ENCODE measurements around the gene TBX18.

TBX18 gene

GRCh38 chr6:84667252-84668213 lies 96.9 kb downstream of the TBX18 start:
- no peak for DNase-seq

GRCh38 chr6:84665401-84665800 lies 99.0 kb downstream of the TBX18 start:
- no peak for DNase-seq

GRCh38 chr6:84663866-84664265 lies 100.5 kb downstream of the TBX18 start:
- DNase-seq, result no peak

GRCh38 chr6:84657486-84657885 lies 106.9 kb downstream of the TBX18 start:
- no peak for DNase-seq

GRCh38 chr6:84657025-84657424 lies 107.4 kb downstream of the TBX18 start:
- DNase-seq, result no peak

- DNase-seq, result no peak
Measured at GRCh38 chr6:84653027-84653551, 111.3 kb downstream of the TBX18 start.

- DNase-seq, result no peak
Measured at GRCh38 chr6:84652356-84653026, 111.9 kb downstream of the TBX18 start.

- no peak for DNase-seq
Measured at GRCh38 chr6:84651583-84651982, 112.8 kb downstream of the TBX18 start.

GRCh38 chr6:84648444-84648843 lies 116.0 kb downstream of the TBX18 start:
- no peak for DNase-seq

GRCh38 chr6:84645563-84646266 lies 118.7 kb downstream of the TBX18 start:
- no peak for DNase-seq

- DNase-seq, result no peak
Measured at GRCh38 chr6:84645000-84645399, 119.4 kb downstream of the TBX18 start.

- no peak for DNase-seq
Measured at GRCh38 chr6:84643778-84644177, 120.6 kb downstream of the TBX18 start.

GRCh38 chr6:84641076-84641475 lies 123.3 kb downstream of the TBX18 start:
- no peak for DNase-seq

- no peak for DNase-seq
Measured at GRCh38 chr6:84639396-84639795, 125.0 kb downstream of the TBX18 start.

GRCh38 chr6:84638286-84638685 lies 126.1 kb downstream of the TBX18 start:
- DNase-seq, result no peak

Data from activated CD4-positive, alpha-beta T cell treated with anti-CD3 and anti-CD28 coated beads, Interleukin-10, Interleukin-2, amounts not matched to agents 100 ng/mL and 50 ng/mL, durations not matched to agents 16 hours and 8 hours (primary cell).